Motor neuron (in vitro differentiated cells): ENCODE results near the gene SMPD1. TPM values are rescaled to one million over a fixed set of nuclear protein-coding genes. Genes with fewer than 3 reads are reported as not detected.

Source experiments
- ATAC-seq, 8 experiments: fragments of 200-7000 bp; cut with Tn5 transposase; replicated peaks in 6 of 8; 2 replicates each; pipeline ENCODE4 v1.8.0; 2021; ENCODE audit warnings: mild to moderate bottlenecking in 8 of 8, moderate library complexity in 8 of 8
- H3K27ac ChIP-seq, 2 donors: fragments of 250-450 bp; sonication (Bioruptor Pico); 2 replicates each; pipeline ENCODE4 v1.9.0; 2021; ENCODE audit warnings: antibody characterized with exemption in 2 of 2, mild to moderate bottlenecking in 2 of 2, moderate library complexity in 1 of 2
- H3K4me1 ChIP-seq, 2 donors: fragments of 250-450 bp; sonication (Bioruptor Pico); replicated peaks in 1 of 2; 2 replicates each; pipeline ENCODE4 v1.6.1; 2021; ENCODE audit warnings: antibody characterized with exemption in 2 of 2, mild to moderate bottlenecking in 2 of 2, moderate library complexity in 1 of 2
- H3K4me3 ChIP-seq, 5 donors: fragments of 250-450 bp; sonication (Bioruptor Pico); 2 replicates each; pipeline ENCODE4 v1.9.0; 2021; ENCODE audit warnings: antibody characterized with exemption in 5 of 5, mild to moderate bottlenecking in 5 of 5, moderate library complexity in 4 of 5
- WGBS, 10 experiments: fragments of 450-650 bp; shearing (Covaris generic); methylation state at CpG; one replicate each; pipeline ENCODE4 v1.0.0; 2022; 5-methylcytosine and 5-hydroxymethylcytosine counted together
- in situ Hi-C, 9 experiments: fragments of 400-800 bp; cut with MboI; loops; one replicate each; pipeline ENCODE4 v1.15.0; 2021; ENCODE audit warnings: low sequenced_read_pairs in 9 of 9, low pct_unique_long_range_greater_than_20kb in 2 of 9; ENCODE audit not compliant: unreplicated experiment in 9 of 9
- total RNA-seq, 8 experiments: library from RNA; unstranded; fragments of 300-600 nt; gene quantifications; 2 replicates each; pipeline versions ENCODE4 v1.2.3 to v1.2.4, GENCODE V29; 2022

Gene SMPD1
- total RNA-seq, 8 experiments from 2014 or later: 14.4 to 75.1 (median 21.0) TPM

- Histone ChIP-seq H3K27ac (no peak overlapping the region), H3K4me3 (no peak overlapping the region), H3K4me1 (no peaks in the 10 kb centered on the region)
- in situ Hi-C loops: loop anchor here in 3 of 9 experiments (25.0 kb wide), 3 partner anchors 100 to 350 kb away; partner anchors contain the start of genes OR56A4 (in 2 of the 3), CCKBR (in 1 of the 3), CNGA4 (in 1 of the 3) and FHIP1B (in 1 of the 3)
- peak in 3 of 8 experiments; percentile 12 to 68 (median 52) for ATAC-seq
- WGBS, 10 experiments: 0 to 100% (median 80%) methylated on average over 1 to 5 of the region's 5 CpGs; no CpG with 5 or more reads in 3 of the 10 experiments
Observed at GRCh38 chr11:6362185-6362872, 27.9 kb upstream of the SMPD1 start.

- 14 to 100% (median 80%) methylated on average over 1 to 3 of the region's 6 CpGs; no CpG with 5 or more reads in 5 of the 10 experiments for WGBS, 10 experiments
- peak; percentile 84 to 100 (median 95) for ATAC-seq
- Histone ChIP-seq H3K4me3 (no peak overlapping the region), H3K27ac (no peak overlapping the region), H3K4me1 (no peaks in the 10 kb centered on the region)
- in situ Hi-C loops: loop anchor here in 3 of 9 experiments (25.0 kb wide), 3 partner anchors 101 to 351 kb away; partner anchors contain the start of genes OR56A4 (in 2 of the 3), CCKBR (in 1 of the 3), CNGA4 (in 1 of the 3) and FHIP1B (in 1 of the 3)
Observed at GRCh38 chr11:6362873-6363678, 27.2 kb upstream of the SMPD1 start.

- no peaks in the 10 kb centered on the region for H3K4me1 ChIP-seq
- 25 to 90% (median 53%) methylated on average over 1 to 2 of the region's 2 CpGs; no CpG with 5 or more reads in 3 of the 10 experiments for WGBS, 10 experiments
- no peak for ATAC-seq
- H3K27ac ChIP-seq: no peak overlapping the region
- no peak overlapping the region for H3K4me3 ChIP-seq
- in situ Hi-C loops: loop anchor here in 3 of 9 experiments (25.0 kb wide), 3 partner anchors 103 to 353 kb away; partner anchors contain the start of genes OR56A4 (in 2 of the 3), CCKBR (in 1 of the 3), CNGA4 (in 1 of the 3) and FHIP1B (in 1 of the 3)
Observed at GRCh38 chr11:6365659-6366058, 24.6 kb upstream of the SMPD1 start.

GRCh38 chr11:6371825-6372224 lies 18.4 kb upstream of the SMPD1 start:
- Histone ChIP-seq H3K4me1 (peaks cover 0 to 4% of the 10 kb centered on the region in 2 donors), H3K27ac (no peak overlapping the region), H3K4me3 (no peak overlapping the region)
- in situ Hi-C loops: loop anchor here in 3 of 9 experiments (25.0 kb wide), 3 partner anchors 110 to 360 kb away; partner anchors contain the start of genes OR56A4 (in 2 of the 3), CCKBR (in 1 of the 3), CNGA4 (in 1 of the 3) and FHIP1B (in 1 of the 3)
- WGBS, 10 experiments: 49 to 86% (median 78%) methylated on average over 1 to 5 of the region's 6 CpGs
- peak in 5 of 8 experiments; percentile 32 to 99 (median 99) for ATAC-seq

DNA sequence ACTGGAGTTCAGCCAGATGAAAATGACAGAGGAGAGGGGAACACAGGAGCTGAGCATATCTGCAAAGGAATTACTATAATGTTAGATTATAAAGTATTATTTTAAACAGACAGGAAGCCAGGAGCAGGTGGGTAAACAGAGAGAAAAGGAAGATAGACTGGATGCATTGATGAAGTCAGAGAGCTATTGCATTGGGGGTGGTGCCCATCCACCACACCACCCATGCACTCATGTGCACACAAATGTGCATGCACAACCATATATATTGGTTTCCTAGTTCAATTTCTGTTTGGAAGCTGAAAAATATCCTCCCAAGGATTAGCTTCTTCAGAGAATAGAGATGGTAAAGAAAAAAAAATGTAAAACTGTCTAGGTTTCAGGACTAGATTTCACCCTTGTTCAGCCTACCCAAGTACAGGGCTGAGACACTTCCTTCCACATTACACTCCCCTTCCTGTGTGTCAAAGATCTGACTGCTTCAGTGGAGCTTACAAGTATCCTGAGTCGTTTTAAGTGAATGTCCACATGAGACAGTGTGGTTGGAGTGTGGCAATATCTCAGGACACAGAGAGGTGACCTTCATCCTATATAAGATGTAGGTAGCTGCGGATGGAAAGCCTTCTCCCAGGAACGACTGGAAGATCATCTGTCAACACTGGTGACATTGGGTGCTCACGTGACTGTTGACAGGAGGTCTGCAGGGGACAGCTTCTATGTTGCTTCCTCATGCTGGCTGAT lies 12.2 kb upstream of the SMPD1 start:
- no peak overlapping the region for H3K4me3 ChIP-seq
- ATAC-seq: peak in 4 of 8 experiments; percentile 13 to 37 (median 16)
- H3K4me1 ChIP-seq: peaks cover 0 to 2% of the 10 kb centered on the region in 2 donors
- in situ Hi-C loops: loop anchor here in 2 of 9 experiments (25.0 kb wide), 1 partner anchor 234 kb away; the partner anchor contains the start of genes ILK (in 2 of the 2), RRP8 (in 2 of the 2), TAF10 (in 2 of the 2) and TPP1 (in 2 of the 2)
- WGBS, 10 experiments: 0 to 42% (median 19%) methylated on average over 1 to 4 of the region's 4 CpGs; no CpG with 5 or more reads in 3 of the 10 experiments
- H3K27ac ChIP-seq: no peak overlapping the region

GRCh38 chr11:6378640-6378989 lies 11.7 kb upstream of the SMPD1 start:
- Histone ChIP-seq H3K27ac (no peak overlapping the region), H3K4me1 (peaks cover 0 to 2% of the 10 kb centered on the region in 2 donors), H3K4me3 (no peak overlapping the region)
- in situ Hi-C loops: loop anchor here in 2 of 9 experiments (25.0 kb wide), 1 partner anchor 234 kb away; the partner anchor contains the start of genes ILK (in 2 of the 2), RRP8 (in 2 of the 2), TAF10 (in 2 of the 2) and TPP1 (in 2 of the 2)
- 43 to 87% (median 61%) methylated on average over 1 to 5 of the region's 5 CpGs; no CpG with 5 or more reads in 2 of the 10 experiments for WGBS, 10 experiments
- ATAC-seq: no peak

GRCh38 chr11:6385046-6385777 lies 5.1 kb upstream of the SMPD1 start:
- 32 to 100% (median 83%) methylated on average over 1 to 7 of the region's 7 CpGs; no CpG with 5 or more reads in 1 of the 10 experiments for WGBS, 10 experiments
- no peak overlapping the region for H3K27ac ChIP-seq
- ATAC-seq: no peak

DNA sequence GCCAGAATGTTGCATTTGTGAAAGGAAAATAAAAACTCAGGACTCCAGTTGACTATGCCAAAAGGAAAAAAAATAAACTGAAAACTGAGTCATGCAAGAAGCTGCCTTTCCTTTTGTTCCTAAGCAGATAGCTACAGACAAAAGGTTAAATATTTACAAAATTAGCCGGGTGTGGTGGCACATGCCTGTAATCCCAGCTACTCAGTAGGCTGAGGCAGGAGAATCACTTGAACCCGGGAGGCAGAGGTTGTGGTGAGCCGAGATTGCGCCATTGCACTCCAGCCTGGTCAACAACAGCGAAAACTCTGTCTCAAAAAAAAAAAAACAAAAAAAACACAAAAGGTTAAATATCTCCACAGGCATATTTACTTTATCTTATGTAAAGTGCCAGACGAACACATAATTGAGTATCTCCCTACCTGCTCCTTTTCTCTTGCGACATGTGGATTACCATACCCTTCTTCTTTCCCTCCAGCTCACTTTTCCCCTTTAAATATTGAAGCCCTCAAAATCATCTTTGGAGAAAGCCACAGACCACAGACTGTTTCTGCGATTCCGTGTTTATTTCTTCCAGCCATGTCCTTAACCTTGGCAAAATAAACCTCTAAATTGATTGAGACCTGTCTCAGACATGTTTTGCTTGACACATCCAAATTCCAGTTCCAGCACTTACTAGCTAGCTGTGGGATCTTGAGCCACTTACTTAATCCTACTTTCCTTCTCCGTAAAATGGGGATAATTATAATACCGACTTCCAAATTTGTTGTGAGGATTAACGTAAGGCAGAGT lies 2.3 kb upstream of the SMPD1 start:
- in situ Hi-C loops: loop anchor here in 2 of 9 experiments (25.0 kb wide), 1 partner anchor 224 kb away; the partner anchor contains the start of genes ILK (in 2 of the 2), RRP8 (in 2 of the 2), TAF10 (in 2 of the 2) and TPP1 (in 2 of the 2)
- Histone ChIP-seq H3K4me3 (no peak overlapping the region), H3K4me1 (peaks cover 17 to 18% of the 10 kb centered on the region in 2 donors), H3K27ac (no peak overlapping the region)
- WGBS, 10 experiments: 30 to 79% (median 67%) methylated on average over 5 to 11 of the region's 12 CpGs; no CpG with 5 or more reads in 1 of the 10 experiments
- ATAC-seq: no peak

More at GRCh38 chr11:6385046-6385777, 5.1 kb upstream of the SMPD1 start:
- Histone ChIP-seq H3K4me1 (peaks cover 9 to 12% of the 10 kb centered on the region in 2 donors), H3K4me3 (no peak overlapping the region)
- in situ Hi-C loops: loop anchor here in 2 of 9 experiments (25.0 kb wide), 1 partner anchor 227 kb away; the partner anchor contains the start of genes ILK (in 2 of the 2), RRP8 (in 2 of the 2), TAF10 (in 2 of the 2) and TPP1 (in 2 of the 2)

DNA sequence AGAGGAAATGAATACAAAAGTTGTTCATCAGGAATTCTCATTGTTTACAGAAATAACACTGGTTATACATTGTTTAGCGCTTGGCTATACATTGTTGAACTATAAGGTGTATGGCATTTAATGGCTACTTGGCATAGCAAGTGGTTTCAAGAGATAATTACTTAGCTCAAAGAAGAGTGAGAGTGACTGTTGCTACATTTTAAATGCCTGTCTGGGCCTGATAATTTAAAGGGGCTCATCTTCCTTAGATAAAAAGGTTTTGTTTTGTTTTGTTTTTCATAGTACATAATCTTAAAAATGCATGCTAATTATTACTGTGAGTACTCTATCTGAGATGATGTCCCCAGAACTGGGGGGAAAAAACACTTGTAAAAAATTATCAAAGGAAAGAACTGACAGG lies 1.5 kb upstream of the SMPD1 start:
- peaks cover 17 to 18% of the 10 kb centered on the region in 2 donors for H3K4me1 ChIP-seq
- H3K27ac ChIP-seq: no peak overlapping the region
- H3K4me3 ChIP-seq: no peak overlapping the region
- WGBS, 10 experiments: 83 to 100% (median 100%) methylated on average over 1 of the region's 1 CpG; no CpG with 5 or more reads in 1 of the 10 experiments
- in situ Hi-C loops: loop anchor here in 2 of 9 experiments (25.0 kb wide), 1 partner anchor 224 kb away; the partner anchor contains the start of genes ILK (in 2 of the 2), RRP8 (in 2 of the 2), TAF10 (in 2 of the 2) and TPP1 (in 2 of the 2)
- ATAC-seq: no peak

DNA sequence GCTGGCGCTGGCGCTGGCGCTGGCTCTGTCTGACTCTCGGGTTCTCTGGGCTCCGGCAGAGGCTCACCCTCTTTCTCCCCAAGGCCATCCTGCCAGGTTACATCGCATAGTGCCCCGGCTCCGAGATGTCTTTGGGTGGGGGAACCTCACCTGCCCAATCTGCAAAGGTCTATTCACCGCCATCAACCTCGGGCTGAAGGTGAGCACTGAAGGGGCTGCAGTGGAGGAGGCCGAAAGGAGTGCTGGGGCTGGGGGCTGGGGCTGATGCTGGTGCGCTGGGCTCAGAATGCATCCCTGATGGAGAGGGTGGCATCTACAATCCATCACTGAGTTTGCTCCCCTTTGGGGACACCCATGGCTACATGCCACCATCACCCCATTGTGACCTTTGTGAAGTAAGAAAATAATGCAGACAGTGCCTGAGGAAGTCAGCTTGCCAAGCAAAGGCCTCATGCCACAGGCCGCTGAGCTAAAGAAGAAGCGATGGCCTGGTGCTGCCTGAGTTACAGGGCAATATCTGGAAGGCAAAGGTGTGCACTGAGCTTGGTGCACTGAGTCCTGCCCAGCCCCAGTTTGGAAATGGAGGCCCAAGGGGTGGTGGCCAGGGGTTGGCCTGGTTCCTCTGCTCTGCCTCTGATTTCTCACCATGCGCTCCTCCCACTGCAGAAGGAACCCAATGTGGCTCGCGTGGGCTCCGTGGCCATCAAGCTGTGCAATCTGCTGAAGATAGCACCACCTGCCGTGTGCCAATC lies 620 bp downstream of the SMPD1 start:
- peaks cover 17 to 18% of the 10 kb centered on the region in 2 donors for H3K4me1 ChIP-seq
- peak overlapping the region; percentile 57 to 74 for H3K27ac ChIP-seq
- in situ Hi-C loops: loop anchor here in 2 of 9 experiments (25.0 kb wide), 1 partner anchor 221 kb away; the partner anchor contains the start of genes ILK (in 2 of the 2), RRP8 (in 2 of the 2), TAF10 (in 2 of the 2) and TPP1 (in 2 of the 2)
- H3K4me3 ChIP-seq: peak overlapping the region; percentile 66 to 87 (median 69)
- 7 to 100% (median 53%) methylated on average over 1 to 5 of the region's 19 CpGs; no CpG with 5 or more reads in 6 of the 10 experiments for WGBS, 10 experiments
- no peak for ATAC-seq
